Hepatocyte (in vitro differentiated cells): ENCODE data around the gene LMF2.

Experiments
- CTCF ChIP-seq: fragments of 200-600 bp; sonication (generic); IDR thresholded peaks from 2 replicates; pipeline ENCODE4 v1.5.1; 2016; ENCODE audit warnings: antibody characterized with exemption, mild to moderate bottlenecking; ENCODE audit not compliant: poor library complexity
- EZH2 ChIP-seq: fragments of 200-600 bp; sonication (generic); IDR thresholded peaks from 2 replicates; pipeline ENCODE4 v1.6.1; 2016; ENCODE audit warnings: antibody characterized with exemption, mild to moderate bottlenecking, borderline replicate concordance
- EZH2phosphoT487 ChIP-seq: fragments of 200-600 bp; sonication (generic); IDR thresholded peaks from one replicate; pipeline ENCODE4 v1.6.1; 2018; ENCODE audit warnings: antibody characterized with exemption, mild to moderate bottlenecking, low read depth, moderate library complexity; ENCODE audit not compliant: unreplicated experiment, severe bottlenecking

GRCh38 chr22:50486561-50487289 lies 20.8 kb downstream of the LMF2 start, which contains the start of gene MIOX:
- TF ChIP-seq CTCF: no peak
- TF ChIP-seq EZH2: no peak
- no peak for TF ChIP-seq EZH2phosphoT487
